PC-9 (cell line): Measurements from ENCODE around the gene SON. TPM values are rescaled to one million over a fixed set of nuclear protein-coding genes. Genes with fewer than 3 reads are reported as not detected.

Experiments
- BruUV-seq: library from RNA; stranded (reverse); fragments of 400-500 nt; replicated peaks from 2 replicates; lab custom pipeline; 2021; lab: Mats Ljungman, UMichigan
- CTCF ChIA-PET: fragments of 300-600 bp; sonication (Branson Sonifier 250); formaldehyde crosslinking; loops from one replicate; lab custom pipeline; 2022; ENCODE audit warnings: antibody characterized with exemption; lab: Charles Lee
- POLR2A ChIA-PET: fragments of 300-600 bp; sonication (Branson Sonifier 250); formaldehyde crosslinking; loops from one replicate; lab custom pipeline; 2022; ENCODE audit warnings: antibody characterized with exemption; ENCODE audit not compliant: unreplicated experiment; lab: Charles Lee
- DNase-seq, 2 experiments: peaks; one replicate each; pipeline versions ENCODE4 v3.0.0 to v3.0.0-alpha.2; 2015 to 2022; ENCODE audit warnings: mixed read lengths in 1 of 2
- H2AFZ ChIP-seq: fragments of 200-600 bp; sonication (generic); 2 replicates; pipeline ENCODE4 v1.8.1; 2017; ENCODE audit warnings: antibody characterized with exemption
- H3F3A ChIP-seq: fragments of 200-600 bp; sonication (generic); 2 replicates; pipeline ENCODE4 v1.8.1; 2017; ENCODE audit warnings: antibody characterized with exemption, mild to moderate bottlenecking, low read depth; ENCODE audit not compliant: insufficient read depth
- H3K27ac ChIP-seq: fragments of 200-600 bp; sonication (generic); 2 replicates; pipeline ENCODE4 v1.6.1; 2016; ENCODE audit warnings: mixed run types
- H3K27me3 ChIP-seq: fragments of 200-600 bp; sonication (generic); 2 replicates; pipeline ENCODE4 v1.6.1; 2016; ENCODE audit warnings: low read depth, mixed run types; ENCODE audit not compliant: insufficient read depth
- H3K36me3 ChIP-seq: fragments of 200-600 bp; sonication (generic); 2 replicates; pipeline ENCODE4 v1.6.1; 2016; ENCODE audit warnings: low read depth, mixed run types
- H3K4me1 ChIP-seq: fragments of 200-600 bp; sonication (generic); replicated peaks from 2 replicates; pipeline ENCODE4 v1.6.1; 2016; ENCODE audit warnings: mixed run types; ENCODE audit not compliant: insufficient read depth
- H3K4me2 ChIP-seq: fragments of 200-600 bp; sonication (generic); 2 replicates; pipeline ENCODE4 v1.6.1; 2017; ENCODE audit warnings: mixed run types
- H3K4me3 ChIP-seq: fragments of 200-600 bp; sonication (generic); 2 replicates; pipeline ENCODE4 v1.6.1; 2016; ENCODE audit warnings: mixed run types
- H3K79me2 ChIP-seq: fragments of 200-600 bp; sonication (generic); 2 replicates; pipeline ENCODE4 v1.6.1; 2017; ENCODE audit warnings: low read depth, mixed run types
- H3K9me2 ChIP-seq: fragments of 200-600 bp; sonication (generic); 2 replicates; pipeline ENCODE4 v1.8.1; 2017; ENCODE audit warnings: mild to moderate bottlenecking; ENCODE audit not compliant: insufficient read depth
- H3K9me3 ChIP-seq: fragments of 200-600 bp; sonication (generic); 2 replicates; pipeline ENCODE4 v1.8.1; 2016; ENCODE audit warnings: low read depth; ENCODE audit not compliant: insufficient read depth
- H4K20me1 ChIP-seq: fragments of 200-600 bp; sonication (generic); 2 replicates; pipeline ENCODE4 v1.8.1; 2017; ENCODE audit not compliant: insufficient read depth
- CTCF ChIP-seq: fragments of 200-600 bp; sonication (generic); conservative IDR thresholded peaks from 2 replicates; pipeline ENCODE4 v1.6.1; 2017; ENCODE audit warnings: mixed run types, antibody characterized with exemption, mild to moderate bottlenecking, moderate library complexity
- EZH2 ChIP-seq: fragments of 200-600 bp; sonication (generic); IDR thresholded peaks from 2 replicates; pipeline ENCODE4 v1.8.0; 2017; ENCODE audit warnings: antibody characterized with exemption, low read depth
- intact Hi-C: fragments of 100-400 bp; cut with micrococcal nuclease; formaldehyde crosslinking; loops from one replicate; pipeline ENCODE4 v1.10.0; 2022; ENCODE audit not compliant: unreplicated experiment
- total RNA-seq: library from RNA; stranded (reverse); gene quantifications from 2 replicates; pipeline ENCODE4 v1.2.3, GENCODE V29; 2021

Gene SON
- total RNA-seq, 1 experiment from 2014 or later = 158 TPM

GRCh38 chr21:33562389-33562788 lies 19.6 kb downstream of the SON start:
- peaks cover 32% of the 10 kb centered on the region for H3K36me3 ChIP-seq
- H3K79me2 ChIP-seq = peaks cover 13% of the 10 kb centered on the region; the same call in 1 of the 2 replicates
- ChIA-PET CTCF (no interaction called here), POLR2A (no interaction called here)
- peaks cover 5% of the 10 kb centered on the region; the same call in 1 of the 2 replicates for H3F3A ChIP-seq
- no peaks in the 10 kb centered on the region for H3K4me1 ChIP-seq
- H3K4me2 ChIP-seq = no peak overlapping the region
- DNase-seq = no peak
- peaks cover 30% of the 10 kb centered on the region for H4K20me1 ChIP-seq
- no peak overlapping the region for H3K4me3 ChIP-seq
- intact Hi-C loops = no loop called here
- H2AFZ ChIP-seq = no peak overlapping the region
- no peaks in the 10 kb centered on the region for H3K9me2 ChIP-seq
- TF ChIP-seq EZH2 = no peak
- TF ChIP-seq CTCF = no peak
- H3K9me3 ChIP-seq = no peaks in the 10 kb centered on the region
- no peaks in the 10 kb centered on the region for H3K27me3 ChIP-seq
- H3K27ac ChIP-seq = no peak overlapping the region
- no TSS peak for BruUV-seq

GRCh38 chr21:33566514-33566913 lies 23.7 kb downstream of the SON start:
- TF ChIP-seq EZH2 (no peak), CTCF (no peak)
- DNase-seq = no peak
- no peaks in the 10 kb centered on the region for H3K4me1 ChIP-seq
- no peaks in the 10 kb centered on the region for H3K27me3 ChIP-seq
- no TSS peak for BruUV-seq
- no peak overlapping the region for H2AFZ ChIP-seq
- no peaks in the 10 kb centered on the region for H3F3A ChIP-seq
- H3K9me3 ChIP-seq = no peaks in the 10 kb centered on the region
- H3K4me2 ChIP-seq = no peak overlapping the region
- no peak overlapping the region for H3K27ac ChIP-seq
- POLR2A ChIA-PET = no interaction called here
- no peaks in the 10 kb centered on the region for H3K9me2 ChIP-seq
- H4K20me1 ChIP-seq = peaks cover 25% of the 10 kb centered on the region
- no peak overlapping the region for H3K4me3 ChIP-seq
- 0 out of 2 replicates have a peak, but pooled peaks cover 2% of the 10 kb centered on the region for H3K79me2 ChIP-seq
- intact Hi-C loops = no loop called here
- CTCF ChIA-PET = no interaction called here
- peaks cover 10% of the 10 kb centered on the region; the same call in 1 of the 2 replicates for H3K36me3 ChIP-seq

- no peaks in the 10 kb centered on the region for H3K9me3 ChIP-seq
- H3K27ac ChIP-seq = no peak overlapping the region
- no peaks in the 10 kb centered on the region for H3K27me3 ChIP-seq
- ChIA-PET CTCF (no interaction called here), POLR2A (interaction anchor here (0.9 kb wide), 1 partner anchor 275 kb away, joined by 4 read pairs; no protein-coding TSS in a partner anchor)
- no peaks in the 10 kb centered on the region for H3K4me1 ChIP-seq
- no peak for DNase-seq
- H2AFZ ChIP-seq = no peak overlapping the region
- no peak overlapping the region for H3K4me3 ChIP-seq
- no peaks in the 10 kb centered on the region for H3K9me2 ChIP-seq
- no peak for TF ChIP-seq EZH2
- no peak for TF ChIP-seq CTCF
- BruUV-seq = no TSS peak
- peaks cover 5% of the 10 kb centered on the region; the same call in 1 of the 2 replicates for H3F3A ChIP-seq
- H3K4me2 ChIP-seq = no peak overlapping the region
- H3K36me3 ChIP-seq = peaks cover 18% of the 10 kb centered on the region
- H3K79me2 ChIP-seq = 0 out of 2 replicates have a peak, but pooled peaks cover 2% of the 10 kb centered on the region
- H4K20me1 ChIP-seq = peaks cover 16% of the 10 kb centered on the region
- intact Hi-C loops = no loop called here
These were observed 25.1 kb downstream of the SON start for GRCh38 chr21:33567914-33568313.
